HEK293 (cell line): ENCODE data around the gene MRGPRX2.
A peak's percentile ranks its signal among the peaks of the same experiment; 100 is the strongest.

Experiments used
- BCL11B ChIP-seq: fragments of 450-650 bp; formaldehyde crosslinking; IDR thresholded peaks from 2 replicates; pipeline ENCODE4 v1.5.1; 2016; ENCODE audit warnings: low read depth, missing biosample characterization, missing genetic modification characterization
- GLIS1 ChIP-seq: fragments of 450-650 bp; formaldehyde crosslinking; IDR thresholded peaks from 2 replicates; pipeline ENCODE4 v1.5.1; 2016; ENCODE audit warnings: missing biosample characterization, missing genetic modification characterization
- KLF7 ChIP-seq: fragments of 450-650 bp; formaldehyde crosslinking; IDR thresholded peaks from 2 replicates; pipeline ENCODE4 v1.5.1; 2016; ENCODE audit warnings: missing biosample characterization, missing genetic modification characterization, borderline replicate concordance
- SALL2 ChIP-seq: fragments of 450-650 bp; formaldehyde crosslinking; IDR thresholded peaks from 2 replicates; pipeline ENCODE4 v1.5.0; 2017; ENCODE audit warnings: missing biosample characterization, mild to moderate bottlenecking, missing genetic modification characterization, borderline replicate concordance
- ZBTB17 ChIP-seq: fragments of 450-650 bp; formaldehyde crosslinking; IDR thresholded peaks from 2 replicates; pipeline ENCODE4 v1.5.1; 2016; ENCODE audit warnings: missing biosample characterization, missing genetic modification characterization
- ZBTB20 ChIP-seq: fragments of 450-650 bp; formaldehyde crosslinking; IDR thresholded peaks from 2 replicates; pipeline ENCODE4 v1.5.1; 2016; ENCODE audit warnings: missing biosample characterization, missing genetic modification characterization
- ZEB2 ChIP-seq: fragments of 450-650 bp; formaldehyde crosslinking; IDR thresholded peaks from 2 replicates; pipeline ENCODE4 v1.5.1; 2016; ENCODE audit warnings: missing biosample characterization, missing genetic modification characterization
- ZIC2 ChIP-seq: fragments of 450-650 bp; formaldehyde crosslinking; IDR thresholded peaks from 2 replicates; pipeline ENCODE4 v1.5.1; 2016; ENCODE audit warnings: missing biosample characterization, missing genetic modification characterization
- ZNF184 ChIP-seq: fragments of 450-650 bp; IDR thresholded peaks from 2 replicates; pipeline ENCODE4 v1.5.1; 2018; ENCODE audit warnings: missing biosample characterization, mild to moderate bottlenecking, missing genetic modification characterization
- ZNF23 ChIP-seq: fragments of 450-650 bp; formaldehyde crosslinking; IDR thresholded peaks from 2 replicates; pipeline ENCODE4 v1.5.1; 2016; ENCODE audit warnings: missing biosample characterization, missing genetic modification characterization, borderline replicate concordance
- ZNF24 ChIP-seq: fragments of 450-650 bp; formaldehyde crosslinking; IDR thresholded peaks from 2 replicates; pipeline ENCODE4 v1.5.1; 2016; ENCODE audit warnings: missing biosample characterization, missing genetic modification characterization
- ZNF292 ChIP-seq: fragments of 450-650 bp; formaldehyde crosslinking; IDR thresholded peaks from 2 replicates; pipeline ENCODE4 v1.5.1; 2016; ENCODE audit warnings: low read depth, missing biosample characterization, missing genetic modification characterization, borderline replicate concordance
- ZNF366 ChIP-seq: fragments of 450-650 bp; formaldehyde crosslinking; conservative IDR thresholded peaks from 2 replicates; pipeline ENCODE4 v1.5.1; 2016; ENCODE audit warnings: missing biosample characterization, missing genetic modification characterization
- ZNF514 ChIP-seq: fragments of 450-650 bp; formaldehyde crosslinking; IDR thresholded peaks from 2 replicates; pipeline ENCODE4 v1.5.1; 2016; ENCODE audit warnings: missing biosample characterization, missing genetic modification characterization
- ZNF549 ChIP-seq: fragments of 450-650 bp; IDR thresholded peaks from 2 replicates; pipeline ENCODE4 v1.5.1; 2018; ENCODE audit warnings: missing biosample characterization, missing genetic modification characterization, mild to moderate bottlenecking, inconsistent platforms, moderate library complexity
- ZNF621 ChIP-seq: fragments of 450-650 bp; formaldehyde crosslinking; IDR thresholded peaks from 2 replicates; pipeline ENCODE4 v1.5.1; 2017; ENCODE audit warnings: missing biosample characterization, missing genetic modification characterization
- ZNF626 ChIP-seq: fragments of 450-650 bp; sonication (Bioruptor Pico); formaldehyde crosslinking; IDR thresholded peaks from 2 replicates; pipeline ENCODE4 v1.5.1; 2018; ENCODE audit warnings: missing biosample characterization, missing genetic modification characterization, inconsistent platforms
- ZNF629 ChIP-seq: fragments of 450-650 bp; formaldehyde crosslinking; IDR thresholded peaks from 2 replicates; pipeline ENCODE4 v1.5.1; 2017; ENCODE audit warnings: missing biosample characterization, missing genetic modification characterization
- ZNF670 ChIP-seq: fragments of 450-650 bp; formaldehyde crosslinking; IDR thresholded peaks from 2 replicates; pipeline ENCODE4 v1.5.1; 2016; ENCODE audit warnings: missing biosample characterization, missing genetic modification characterization, low read depth
- ZNF707 ChIP-seq: fragments of 450-650 bp; formaldehyde crosslinking; IDR thresholded peaks from 2 replicates; pipeline ENCODE4 v1.5.1; 2016; ENCODE audit warnings: missing biosample characterization, missing genetic modification characterization
- ZNF837 ChIP-seq: fragments of 450-650 bp; formaldehyde crosslinking; IDR thresholded peaks from 2 replicates; pipeline ENCODE4 v1.5.1; 2016; ENCODE audit warnings: missing biosample characterization, missing genetic modification characterization
- ZXDB ChIP-seq: fragments of 450-650 bp; formaldehyde crosslinking; IDR thresholded peaks from 2 replicates; pipeline ENCODE4 v1.5.1; 2016; ENCODE audit warnings: missing biosample characterization, missing genetic modification characterization
- TF ChIP-seq, protein P1 (sequence below): fragments of 450-650 bp; formaldehyde crosslinking; IDR thresholded peaks from 2 replicates; pipeline ENCODE4 v1.5.1; 2016; ENCODE audit warnings: missing biosample characterization, missing genetic modification characterization
- TF ChIP-seq, protein P2 (sequence below): fragments of 450-650 bp; formaldehyde crosslinking; IDR thresholded peaks from 2 replicates; pipeline ENCODE4 v1.5.1; 2016; ENCODE audit warnings: missing biosample characterization, missing genetic modification characterization, low read depth
- TF ChIP-seq, protein P3 (sequence below): fragments of 450-650 bp; formaldehyde crosslinking; IDR thresholded peaks from 2 replicates; pipeline ENCODE4 v1.5.1; 2016; ENCODE audit warnings: missing biosample characterization, missing genetic modification characterization, borderline replicate concordance
- TF ChIP-seq, protein P4 (sequence below): fragments of 450-650 bp; formaldehyde crosslinking; IDR thresholded peaks from 2 replicates; pipeline ENCODE4 v1.5.1; 2016; ENCODE audit warnings: missing biosample characterization, missing genetic modification characterization
- TF ChIP-seq, protein P5 (sequence below): fragments of 450-650 bp; formaldehyde crosslinking; IDR thresholded peaks from 2 replicates; pipeline ENCODE4 v1.5.1; 2016; ENCODE audit warnings: missing biosample characterization, missing genetic modification characterization
- TF ChIP-seq, protein P6 (sequence below): fragments of 450-650 bp; formaldehyde crosslinking; IDR thresholded peaks from 2 replicates; pipeline ENCODE4 v1.5.1; 2017; ENCODE audit warnings: missing biosample characterization, missing genetic modification characterization
- TF ChIP-seq, protein P7 (sequence below): fragments of 450-650 bp; formaldehyde crosslinking; IDR thresholded peaks from 2 replicates; pipeline ENCODE4 v1.5.1; 2016; ENCODE audit warnings: missing biosample characterization, missing genetic modification characterization
- TF ChIP-seq, protein P8 (sequence below): fragments of 450-650 bp; formaldehyde crosslinking; IDR thresholded peaks from 2 replicates; pipeline ENCODE4 v1.5.1; 2016; ENCODE audit warnings: missing biosample characterization, missing genetic modification characterization

The MRGPRX2 gene

DNA sequence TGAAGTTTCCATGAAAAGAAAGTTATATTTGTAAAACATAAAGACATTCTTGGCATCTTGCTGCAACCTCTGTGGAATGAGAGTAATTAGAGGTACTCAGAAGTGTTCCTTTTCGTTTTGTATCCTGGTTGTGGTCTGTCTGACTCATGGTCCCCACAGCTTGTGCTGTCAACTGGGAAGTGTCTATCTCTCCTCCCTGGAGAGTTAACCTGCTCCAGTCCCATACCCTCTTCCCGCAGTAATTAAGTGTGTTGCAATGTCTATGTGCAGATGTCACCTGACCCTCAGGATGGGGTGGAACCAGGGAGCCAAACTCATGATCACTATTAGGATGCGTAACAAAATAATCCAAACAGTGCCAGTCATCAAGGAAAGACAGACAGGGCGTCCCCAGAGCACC, 33.5 kb upstream of the MRGPRX2 start (continued):
- TF ChIP-seq, protein P1, sequence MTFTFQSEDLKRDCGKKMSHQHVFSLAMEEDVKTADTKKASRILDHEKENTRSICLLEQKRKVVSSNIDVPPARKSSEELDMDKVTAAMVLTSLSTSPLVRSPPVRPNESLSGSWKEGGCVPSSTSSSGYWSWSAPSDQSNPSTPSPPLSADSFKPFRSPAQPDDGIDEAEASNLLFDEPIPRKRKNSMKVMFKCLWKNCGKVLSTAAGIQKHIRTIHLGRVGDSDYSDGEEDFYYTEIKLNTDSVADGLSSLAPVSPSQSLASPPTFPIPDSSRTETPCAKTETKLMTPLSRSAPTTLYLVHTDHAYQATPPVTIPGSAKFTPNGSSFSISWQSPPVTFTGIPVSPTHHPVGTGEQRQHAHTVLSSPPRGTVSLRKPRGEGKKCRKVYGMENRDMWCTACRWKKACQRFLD (tag by site-specific recombination), result no peak
- TF ChIP-seq, protein P2, sequence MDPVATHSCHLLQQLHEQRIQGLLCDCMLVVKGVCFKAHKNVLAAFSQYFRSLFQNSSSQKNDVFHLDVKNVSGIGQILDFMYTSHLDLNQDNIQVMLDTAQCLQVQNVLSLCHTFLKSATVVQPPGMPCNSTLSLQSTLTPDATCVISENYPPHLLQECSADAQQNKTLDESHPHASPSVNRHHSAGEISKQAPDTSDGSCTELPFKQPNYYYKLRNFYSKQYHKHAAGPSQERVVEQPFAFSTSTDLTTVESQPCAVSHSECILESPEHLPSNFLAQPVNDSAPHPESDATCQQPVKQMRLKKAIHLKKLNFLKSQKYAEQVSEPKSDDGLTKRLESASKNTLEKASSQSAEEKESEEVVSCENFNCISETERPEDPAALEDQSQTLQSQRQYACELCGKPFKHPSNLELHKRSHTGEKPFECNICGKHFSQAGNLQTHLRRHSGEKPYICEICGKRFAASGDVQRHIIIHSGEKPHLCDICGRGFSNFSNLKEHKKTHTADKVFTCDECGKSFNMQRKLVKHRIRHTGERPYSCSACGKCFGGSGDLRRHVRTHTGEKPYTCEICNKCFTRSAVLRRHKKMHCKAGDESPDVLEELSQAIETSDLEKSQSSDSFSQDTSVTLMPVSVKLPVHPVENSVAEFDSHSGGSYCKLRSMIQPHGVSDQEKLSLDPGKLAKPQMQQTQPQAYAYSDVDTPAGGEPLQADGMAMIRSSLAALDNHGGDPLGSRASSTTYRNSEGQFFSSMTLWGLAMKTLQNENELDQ, result no peak
- TF ChIP-seq SALL2 (tag by site-specific recombination), result no peak
- no peak for TF ChIP-seq ZNF514 (tag by site-specific recombination)
- peak; percentile 30; the same call in 1 of the 2 replicates for TF ChIP-seq GLIS1
- TF ChIP-seq ZXDB (tag by site-specific recombination), result no peak
- TF ChIP-seq ZNF24 (tag by site-specific recombination), result no peak
- peak; percentile 46 for TF ChIP-seq ZIC2
- TF ChIP-seq ZNF837 (tag by site-specific recombination), result no peak
- TF ChIP-seq ZNF629 (tag by site-specific recombination), result peak; percentile 50
- no peak for TF ChIP-seq ZNF707 (tag by site-specific recombination)
- 0 out of 2 replicates have a peak, but pooled peaks have one; percentile 34 for TF ChIP-seq ZEB2
- peak; percentile 53 for TF ChIP-seq ZNF366 (tag by site-specific recombination)
- TF ChIP-seq, protein P3, sequence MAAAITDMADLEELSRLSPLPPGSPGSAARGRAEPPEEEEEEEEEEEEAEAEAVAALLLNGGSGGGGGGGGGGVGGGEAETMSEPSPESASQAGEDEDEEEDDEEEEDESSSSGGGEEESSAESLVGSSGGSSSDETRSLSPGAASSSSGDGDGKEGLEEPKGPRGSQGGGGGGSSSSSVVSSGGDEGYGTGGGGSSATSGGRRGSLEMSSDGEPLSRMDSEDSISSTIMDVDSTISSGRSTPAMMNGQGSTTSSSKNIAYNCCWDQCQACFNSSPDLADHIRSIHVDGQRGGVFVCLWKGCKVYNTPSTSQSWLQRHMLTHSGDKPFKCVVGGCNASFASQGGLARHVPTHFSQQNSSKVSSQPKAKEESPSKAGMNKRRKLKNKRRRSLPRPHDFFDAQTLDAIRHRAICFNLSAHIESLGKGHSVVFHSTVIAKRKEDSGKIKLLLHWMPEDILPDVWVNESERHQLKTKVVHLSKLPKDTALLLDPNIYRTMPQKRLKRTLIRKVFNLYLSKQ, result no peak
- no peak for TF ChIP-seq ZNF670
- 0 out of 2 replicates have a peak, but pooled peaks have one; percentile 62 for TF ChIP-seq ZNF184 (tag by site-specific recombination)
- no peak for TF ChIP-seq ZNF621 (tag by site-specific recombination)
- TF ChIP-seq ZNF292 (tag by site-specific recombination), result no peak
- TF ChIP-seq KLF7 (tag by site-specific recombination), result no peak
- TF ChIP-seq, protein P4, sequence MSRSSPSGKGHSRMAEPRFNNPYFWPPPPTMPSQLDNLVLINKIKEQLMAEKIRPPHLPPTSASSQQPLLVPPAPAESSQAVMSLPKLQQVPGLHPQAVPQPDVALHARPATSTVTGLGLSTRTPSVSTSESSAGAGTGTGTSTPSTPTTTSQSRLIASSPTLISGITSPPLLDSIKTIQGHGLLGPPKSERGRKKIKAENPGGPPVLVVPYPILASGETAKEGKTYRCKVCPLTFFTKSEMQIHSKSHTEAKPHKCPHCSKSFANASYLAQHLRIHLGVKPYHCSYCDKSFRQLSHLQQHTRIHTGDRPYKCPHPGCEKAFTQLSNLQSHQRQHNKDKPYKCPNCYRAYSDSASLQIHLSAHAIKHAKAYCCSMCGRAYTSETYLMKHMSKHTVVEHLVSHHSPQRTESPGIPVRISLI, result no peak
- TF ChIP-seq, protein P5, sequence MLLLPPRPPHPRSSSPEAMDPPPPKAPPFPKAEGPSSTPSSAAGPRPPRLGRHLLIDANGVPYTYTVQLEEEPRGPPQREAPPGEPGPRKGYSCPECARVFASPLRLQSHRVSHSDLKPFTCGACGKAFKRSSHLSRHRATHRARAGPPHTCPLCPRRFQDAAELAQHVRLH (tag by site-specific recombination), result no peak
- TF ChIP-seq ZBTB20 (tag by site-specific recombination), result no peak
- TF ChIP-seq BCL11B (tag by site-specific recombination), result no peak
- TF ChIP-seq ZBTB17 (tag by site-specific recombination), result no peak
- TF ChIP-seq, protein P6, sequence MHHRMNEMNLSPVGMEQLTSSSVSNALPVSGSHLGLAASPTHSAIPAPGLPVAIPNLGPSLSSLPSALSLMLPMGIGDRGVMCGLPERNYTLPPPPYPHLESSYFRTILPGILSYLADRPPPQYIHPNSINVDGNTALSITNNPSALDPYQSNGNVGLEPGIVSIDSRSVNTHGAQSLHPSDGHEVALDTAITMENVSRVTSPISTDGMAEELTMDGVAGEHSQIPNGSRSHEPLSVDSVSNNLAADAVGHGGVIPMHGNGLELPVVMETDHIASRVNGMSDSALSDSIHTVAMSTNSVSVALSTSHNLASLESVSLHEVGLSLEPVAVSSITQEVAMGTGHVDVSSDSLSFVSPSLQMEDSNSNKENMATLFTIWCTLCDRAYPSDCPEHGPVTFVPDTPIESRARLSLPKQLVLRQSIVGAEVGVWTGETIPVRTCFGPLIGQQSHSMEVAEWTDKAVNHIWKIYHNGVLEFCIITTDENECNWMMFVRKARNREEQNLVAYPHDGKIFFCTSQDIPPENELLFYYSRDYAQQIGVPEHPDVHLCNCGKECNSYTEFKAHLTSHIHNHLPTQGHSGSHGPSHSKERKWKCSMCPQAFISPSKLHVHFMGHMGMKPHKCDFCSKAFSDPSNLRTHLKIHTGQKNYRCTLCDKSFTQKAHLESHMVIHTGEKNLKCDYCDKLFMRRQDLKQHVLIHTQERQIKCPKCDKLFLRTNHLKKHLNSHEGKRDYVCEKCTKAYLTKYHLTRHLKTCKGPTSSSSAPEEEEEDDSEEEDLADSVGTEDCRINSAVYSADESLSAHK (tag by site-specific recombination), result no peak
- TF ChIP-seq, protein P7, sequence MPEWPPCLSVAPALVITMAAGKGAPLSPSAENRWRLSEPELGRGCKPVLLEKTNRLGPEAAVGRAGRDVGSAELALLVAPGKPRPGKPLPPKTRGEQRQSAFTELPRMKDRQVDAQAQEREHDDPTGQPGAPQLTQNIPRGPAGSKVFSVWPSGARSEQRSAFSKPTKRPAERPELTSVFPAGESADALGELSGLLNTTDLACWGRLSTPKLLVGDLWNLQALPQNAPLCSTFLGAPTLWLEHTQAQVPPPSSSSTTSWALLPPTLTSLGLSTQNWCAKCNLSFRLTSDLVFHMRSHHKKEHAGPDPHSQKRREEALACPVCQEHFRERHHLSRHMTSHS (tag by site-specific recombination), result no peak
- TF ChIP-seq ZNF549 (tag by site-specific recombination), result no peak
- TF ChIP-seq ZNF23 (tag by site-specific recombination), result no peak
- TF ChIP-seq, protein P8, sequence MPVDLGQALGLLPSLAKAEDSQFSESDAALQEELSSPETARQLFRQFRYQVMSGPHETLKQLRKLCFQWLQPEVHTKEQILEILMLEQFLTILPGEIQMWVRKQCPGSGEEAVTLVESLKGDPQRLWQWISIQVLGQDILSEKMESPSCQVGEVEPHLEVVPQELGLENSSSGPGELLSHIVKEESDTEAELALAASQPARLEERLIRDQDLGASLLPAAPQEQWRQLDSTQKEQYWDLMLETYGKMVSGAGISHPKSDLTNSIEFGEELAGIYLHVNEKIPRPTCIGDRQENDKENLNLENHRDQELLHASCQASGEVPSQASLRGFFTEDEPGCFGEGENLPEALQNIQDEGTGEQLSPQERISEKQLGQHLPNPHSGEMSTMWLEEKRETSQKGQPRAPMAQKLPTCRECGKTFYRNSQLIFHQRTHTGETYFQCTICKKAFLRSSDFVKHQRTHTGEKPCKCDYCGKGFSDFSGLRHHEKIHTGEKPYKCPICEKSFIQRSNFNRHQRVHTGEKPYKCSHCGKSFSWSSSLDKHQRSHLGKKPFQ, result no peak
- TF ChIP-seq ZNF626, result no peak
